Renal cortex interstitium (tissue), 15 donors: ENCODE measurements around the gene EPX. TPM values are rescaled to one million over a fixed set of nuclear protein-coding genes. Genes with fewer than 3 reads are reported as not detected.
"Not testable (repeated sequence)": the region's sequence is repeated elsewhere in the genome, so short reads cannot be mapped to it uniquely, and the experiment has no call there.

ENCODE experiments used
- DNase-seq, 11 donors: peaks; one replicate each; pipeline ENCODE4 v3.0.0-alpha.2; 2013; ENCODE audit warnings: low read depth in 9 of 11, low spot score in 4 of 11; ENCODE audit errors: extremely low read depth in 1 of 11
- long read RNA-seq, 16 experiments: transcript quantifications; one replicate each; lab custom pipeline, GENCODE V29; 2026
- polyA plus RNA-seq, 3 donors: library from polyadenylated mRNA; unstranded; fragments of 120-200 nt; gene quantifications; one replicate each; pipeline ENCODE4 v1.2.1, GENCODE V29; 2013; ENCODE audit not compliant: insufficient read length in 3 of 3

EPX gene
- polyA plus RNA-seq = under 1 TPM; 0.68 to 0.95 (median 0.89) TPM
- long read RNA-seq, donor 1 = 0 reads
- long read RNA-seq, donor 2 = 0 reads
- long read RNA-seq, donor 3 = 0 reads
- long read RNA-seq, donor 4 = 0 reads
- long read RNA-seq, donor 5 = 0 reads
- long read RNA-seq, donor 6 = 0 reads
- long read RNA-seq, donor 7 = 0 reads
- long read RNA-seq, donor 8 = 0 reads
- long read RNA-seq, donor 9 = 0 reads
- long read RNA-seq, donor 10 = 0 reads
- long read RNA-seq, donor 11 = 0 reads
- long read RNA-seq, donor 12 = 0 reads
- long read RNA-seq, donor 13 = 0 reads
- long read RNA-seq, donor 14 = 0 reads
- long read RNA-seq, donor 15 = 0 reads
- long read RNA-seq, donor 16 = 0 reads

DNA sequence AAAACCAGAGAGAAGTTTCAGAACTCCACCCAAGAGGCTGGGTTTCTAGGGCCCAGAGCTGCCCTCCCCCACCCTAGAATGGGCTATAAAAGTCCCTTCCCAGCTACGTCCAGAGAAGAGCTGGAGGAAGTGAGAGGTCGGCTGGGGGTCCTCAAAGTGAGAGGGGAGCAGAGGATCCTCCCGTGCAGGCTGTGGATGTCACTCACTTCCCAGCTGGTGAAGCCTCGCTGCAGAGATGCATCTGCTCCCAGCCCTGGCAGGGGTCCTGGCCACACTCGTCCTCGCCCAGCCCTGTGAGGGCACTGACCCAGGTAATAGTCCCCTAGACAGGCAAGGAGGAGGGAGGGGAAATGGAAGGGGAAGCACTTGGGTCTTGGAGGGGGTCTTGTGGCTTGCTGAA is at the start of gene EPX:
EPX (plus strand) TSS at position 115 of the 400 bp plus-strand sequence; CDS start at position 236, 121 bp downstream.
- no peak for DNase-seq

DNA sequence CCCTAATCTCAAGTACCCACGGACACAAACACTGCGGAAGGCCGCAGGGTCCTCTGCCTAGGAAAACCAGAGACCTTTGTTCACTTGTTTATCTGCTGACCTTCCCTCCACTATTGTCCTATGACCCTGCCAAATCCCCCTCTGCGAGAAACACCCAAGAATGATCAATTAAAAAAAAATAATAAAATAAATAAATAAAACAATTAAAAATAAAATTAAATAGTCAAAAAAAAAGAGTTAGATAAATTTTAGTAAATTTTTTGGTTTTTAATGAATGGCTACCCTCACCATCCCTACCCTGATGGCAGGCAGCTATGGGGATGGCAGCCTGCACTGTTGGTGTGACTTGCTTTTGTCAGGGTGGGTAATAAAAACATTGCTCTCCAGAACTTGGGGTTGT is 49.2 kb upstream of the EPX start:
- not testable (repeated sequence) for DNase-seq

DNA sequence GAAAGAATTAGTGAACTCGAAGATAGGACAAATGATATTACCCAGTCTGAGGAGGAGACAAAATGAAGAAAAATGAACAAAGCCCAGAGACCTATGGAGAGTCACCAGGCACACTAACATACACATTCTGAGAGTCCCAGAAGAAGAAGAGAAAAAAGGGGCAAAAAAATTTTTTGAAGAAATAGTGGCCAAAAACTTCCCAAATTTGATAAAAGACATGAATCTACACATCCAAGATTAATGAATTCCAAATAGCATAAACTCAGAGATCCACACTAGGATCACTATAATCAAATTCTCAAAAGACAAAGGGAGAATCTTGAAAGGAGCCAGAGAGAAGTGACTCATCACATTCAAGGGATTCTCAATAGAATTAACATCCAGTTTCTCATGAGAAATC is 47.7 kb upstream of the EPX start:
- DNase-seq = no peak

DNA sequence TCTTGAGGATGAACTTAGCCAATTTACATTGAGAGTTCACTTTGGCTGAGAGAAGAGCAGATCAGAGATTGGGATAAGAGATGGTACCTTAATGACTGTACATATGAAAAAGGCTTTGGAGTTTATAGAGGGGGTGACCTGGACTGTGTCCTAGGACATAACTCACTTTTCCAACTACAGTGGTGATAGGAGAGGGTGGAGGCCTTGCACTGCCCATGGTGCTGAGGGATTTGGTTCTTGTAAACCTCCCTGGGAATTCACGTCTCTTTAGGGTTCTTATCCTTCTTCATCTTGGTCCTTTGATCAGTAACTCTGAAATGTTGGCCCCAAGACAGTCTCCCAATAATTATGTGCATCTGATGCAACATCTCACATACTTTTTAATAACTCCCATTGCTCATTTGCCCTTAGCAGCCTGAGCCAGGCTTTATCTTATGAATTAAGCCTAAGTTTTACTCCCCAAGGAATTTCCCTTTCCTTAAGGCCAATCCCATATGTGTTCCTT is 44.5 kb upstream of the EPX start, which contains the start of gene OR4D1:
OR4D1 (plus strand) TSS at position 455 of the 505 bp plus-strand sequence. CDS start 6,770 bp downstream, outside the sequence.
- no peak for DNase-seq

DNA sequence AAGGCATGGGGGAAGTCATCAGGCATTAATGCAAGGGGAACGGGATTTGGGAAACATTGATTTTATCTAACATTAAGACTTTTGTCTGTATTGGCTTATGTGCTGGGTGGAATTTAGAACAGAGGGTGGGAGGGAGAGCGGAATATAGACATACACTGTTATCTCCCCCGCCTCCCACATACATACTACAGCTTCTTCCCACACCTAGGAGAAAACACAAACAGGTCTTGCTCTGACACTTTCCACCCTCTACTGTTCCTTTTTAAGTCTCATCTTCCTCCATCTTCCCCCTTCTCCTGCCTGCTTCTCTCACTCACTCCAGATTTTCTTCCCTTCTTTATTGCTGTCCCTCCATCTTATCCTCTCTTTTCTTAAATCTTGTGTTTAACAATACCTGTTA is 43.9 kb upstream of the EPX start:
- no peak for DNase-seq

- no peak for DNase-seq
These were observed 42.1 kb upstream of the EPX start for GRCh38 chr17:58150394-58150793.

DNA sequence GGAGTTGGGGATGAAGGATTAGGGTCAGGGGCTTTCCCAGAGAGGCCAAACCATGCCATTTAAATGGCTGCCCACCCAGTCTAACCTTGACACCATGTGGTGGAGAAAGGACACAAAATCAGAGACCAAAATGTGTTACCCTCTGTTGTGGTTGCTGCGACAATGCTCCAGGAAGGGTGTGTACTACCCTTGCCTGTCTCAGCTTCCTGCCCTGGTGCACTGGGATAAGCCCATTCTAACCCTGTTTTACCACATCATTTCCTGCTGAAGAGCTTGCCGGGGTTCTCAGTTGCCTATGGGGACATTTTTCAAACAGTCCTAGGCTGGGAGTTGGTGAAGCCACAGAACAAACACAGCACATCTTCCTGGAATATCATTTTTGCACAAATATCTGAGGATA is 39.5 kb upstream of the EPX start:
- no peak for DNase-seq

GRCh38 chr17:58153671-58154070 is 38.9 kb upstream of the EPX start:
- DNase-seq = no peak

GRCh38 chr17:58156839-58157803 is 35.4 kb upstream of the EPX start:
- peak in 3 of 11 donors; percentile 4 to 14 (median 5) for DNase-seq

DNA sequence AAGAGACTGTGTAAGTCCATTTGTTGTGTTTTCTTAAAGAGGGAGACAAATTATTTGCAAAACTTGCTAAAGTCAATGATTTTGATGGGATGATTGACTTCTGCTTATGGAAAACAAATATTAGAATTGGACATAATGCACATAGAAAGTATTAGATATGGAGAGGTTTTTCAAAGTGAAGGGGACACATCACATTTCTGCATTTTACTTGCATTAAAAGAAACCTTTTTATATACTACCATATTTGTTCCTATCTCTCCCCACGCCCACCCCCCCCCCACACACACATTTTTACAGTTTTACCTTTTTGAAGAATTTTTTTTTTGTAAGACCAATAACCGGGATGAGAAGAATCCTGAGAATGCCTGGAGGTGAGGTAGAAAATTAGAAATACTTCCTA is 34.3 kb upstream of the EPX start:
- DNase-seq = no peak

DNA sequence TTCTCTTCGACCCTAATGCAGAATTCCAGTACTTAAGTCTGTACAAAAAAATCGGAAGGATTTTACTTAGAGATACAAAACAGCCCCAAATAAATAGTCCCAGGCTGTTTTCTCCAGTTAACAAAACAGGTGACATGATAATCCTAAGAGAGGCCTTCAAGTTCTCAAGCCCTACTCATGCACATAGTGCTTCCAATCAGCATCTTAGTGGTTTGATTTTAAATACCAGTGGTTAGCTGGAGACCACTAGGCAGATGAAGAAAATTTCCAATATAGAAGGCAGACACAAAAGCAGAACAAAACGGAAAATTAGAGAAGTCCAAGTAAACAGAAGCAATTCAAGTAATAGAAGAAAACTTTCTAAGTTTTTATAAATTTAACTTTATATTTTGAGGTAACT is 31.0 kb upstream of the EPX start:
- DNase-seq = no peak

DNA sequence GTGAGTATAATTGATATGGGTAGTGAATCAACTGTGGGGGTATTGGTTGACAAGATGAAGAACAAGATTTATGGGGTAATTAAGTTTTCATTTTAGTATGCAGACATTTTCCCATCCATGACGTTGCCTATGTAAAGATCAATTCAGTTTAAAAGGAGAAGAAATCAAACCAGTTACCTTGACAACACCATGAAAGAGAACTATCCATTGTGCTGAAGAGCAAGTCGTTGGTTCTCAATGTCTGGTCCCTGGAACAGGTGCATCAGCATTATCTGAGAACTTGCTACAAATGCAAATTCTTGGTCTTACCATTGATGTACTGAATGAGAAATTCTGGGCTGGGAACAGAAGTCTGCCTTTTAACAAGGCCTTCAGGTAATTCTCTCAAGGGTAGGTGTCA is 26.5 kb upstream of the EPX start:
- DNase-seq = no peak

DNA sequence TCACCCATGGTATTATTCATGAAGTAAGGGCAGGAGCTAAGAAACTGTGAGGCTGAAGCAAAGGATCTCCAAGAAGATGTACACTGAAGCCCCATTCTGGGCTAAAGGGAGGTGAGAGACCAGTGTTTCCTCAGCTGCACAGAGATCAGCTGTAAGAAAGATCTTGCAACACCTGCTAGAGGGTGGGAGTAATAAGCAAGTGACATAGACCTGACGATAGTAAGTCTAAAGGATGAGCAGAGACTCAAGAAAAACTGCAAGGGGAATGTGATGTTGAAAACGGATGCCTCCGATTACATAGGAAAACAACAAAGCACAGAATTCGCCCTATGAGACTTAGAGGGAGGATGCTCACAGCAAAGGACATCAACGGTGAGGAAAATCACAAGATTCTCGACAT is 25.8 kb upstream of the EPX start, which contains the start of gene OR4D2:
OR4D2 (plus strand) TSS at position 301 of the 400 bp plus-strand sequence. CDS start 2,674 bp downstream, outside the sequence.
- no peak for DNase-seq

GRCh38 chr17:58170622-58171021 is 21.9 kb upstream of the EPX start:
- DNase-seq = no peak

DNA sequence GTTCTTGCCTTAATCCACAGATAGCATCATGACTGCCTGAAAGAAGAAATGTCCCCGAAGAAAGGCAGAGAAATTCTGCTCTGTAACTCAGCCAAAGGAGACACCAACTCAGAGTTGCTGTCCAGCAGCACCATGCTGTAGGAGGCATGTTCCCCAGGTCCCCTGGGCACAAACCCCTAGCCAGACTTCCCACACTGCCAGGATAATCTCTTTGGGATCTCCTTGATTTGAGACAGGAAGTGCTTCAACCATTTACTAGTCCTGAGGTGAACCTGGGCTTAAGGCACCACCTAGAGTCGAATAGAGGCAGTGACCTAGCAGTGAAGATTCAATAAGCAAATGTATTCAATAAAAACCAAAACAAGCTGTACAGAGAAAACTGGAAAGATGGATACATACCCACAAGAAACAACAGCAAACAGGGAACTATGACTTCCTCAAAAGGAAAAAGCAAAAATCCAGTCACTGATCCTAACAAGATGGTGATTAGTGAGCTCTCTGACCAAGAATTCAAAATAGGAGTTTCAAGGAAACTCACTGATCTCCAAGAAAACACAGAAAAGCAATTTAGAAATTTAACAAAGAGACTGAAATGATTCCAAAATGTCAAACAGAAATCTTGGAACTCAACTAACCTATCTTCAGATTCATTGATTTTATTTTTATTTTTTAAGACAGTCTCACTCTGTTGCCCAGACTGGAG is 20.0 kb upstream of the EPX start:
- DNase-seq = no peak

GRCh38 chr17:58174871-58175270 is 17.7 kb upstream of the EPX start:
- DNase-seq = no peak

- DNase-seq = peak in 3 of 11 donors; percentile 4 to 5 (median 5)
These were observed 16.3 kb upstream of the EPX start for GRCh38 chr17:58176200-58176599.

GRCh38 chr17:58181796-58182195 is 10.7 kb upstream of the EPX start:
- no peak for DNase-seq

DNA sequence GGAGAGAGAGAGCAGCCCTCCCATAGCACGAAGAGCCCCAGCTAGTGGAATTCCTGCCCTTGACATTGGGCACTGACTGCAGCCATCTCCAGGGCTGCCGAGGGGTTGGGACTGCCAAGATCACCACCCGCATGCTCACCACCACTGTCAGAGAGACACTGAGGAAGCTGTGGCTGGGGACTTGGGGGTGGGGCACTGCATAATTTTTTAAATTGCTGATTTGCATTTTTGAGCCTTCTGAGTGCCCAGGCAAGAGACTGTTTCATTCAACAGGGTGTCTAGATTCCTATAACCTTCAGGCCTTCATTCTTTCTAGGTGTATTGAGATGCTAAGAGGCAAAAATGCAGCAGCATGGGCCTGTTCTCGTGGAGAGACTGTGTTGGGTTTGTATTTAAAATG is 9.0 kb upstream of the EPX start:
- no peak for DNase-seq
